Coronary artery (tissue), 2 donors: ENCODE results near the gene FXR2.

Source experiments
- DNase-seq: peaks from one replicate; pipeline ENCODE4 v3.0.0-alpha.2; 2017; ENCODE audit warnings: low spot score
- H3K27ac ChIP-seq, 2 donors: fragments of 200-600 bp; sonication (generic); one replicate each; pipeline ENCODE4 v1.5.1; 2016 to 2019
- H3K4me3 ChIP-seq: fragments of 200-600 bp; sonication (generic); 2 replicates; pipeline ENCODE4 v1.5.1; 2016; ENCODE audit warnings: mild to moderate bottlenecking, moderate library complexity
- TF ChIP-seq, protein P1 (sequence below): fragments of 200-600 bp; sonication (generic); IDR thresholded peaks from one replicate; pipeline ENCODE4 v1.5.1; 2019; ENCODE audit warnings: antibody characterized with exemption

FXR2 gene

GRCh38 chr17:7580604-7581575, 33.8 kb downstream of the FXR2 start:
- TF ChIP-seq, protein P1, sequence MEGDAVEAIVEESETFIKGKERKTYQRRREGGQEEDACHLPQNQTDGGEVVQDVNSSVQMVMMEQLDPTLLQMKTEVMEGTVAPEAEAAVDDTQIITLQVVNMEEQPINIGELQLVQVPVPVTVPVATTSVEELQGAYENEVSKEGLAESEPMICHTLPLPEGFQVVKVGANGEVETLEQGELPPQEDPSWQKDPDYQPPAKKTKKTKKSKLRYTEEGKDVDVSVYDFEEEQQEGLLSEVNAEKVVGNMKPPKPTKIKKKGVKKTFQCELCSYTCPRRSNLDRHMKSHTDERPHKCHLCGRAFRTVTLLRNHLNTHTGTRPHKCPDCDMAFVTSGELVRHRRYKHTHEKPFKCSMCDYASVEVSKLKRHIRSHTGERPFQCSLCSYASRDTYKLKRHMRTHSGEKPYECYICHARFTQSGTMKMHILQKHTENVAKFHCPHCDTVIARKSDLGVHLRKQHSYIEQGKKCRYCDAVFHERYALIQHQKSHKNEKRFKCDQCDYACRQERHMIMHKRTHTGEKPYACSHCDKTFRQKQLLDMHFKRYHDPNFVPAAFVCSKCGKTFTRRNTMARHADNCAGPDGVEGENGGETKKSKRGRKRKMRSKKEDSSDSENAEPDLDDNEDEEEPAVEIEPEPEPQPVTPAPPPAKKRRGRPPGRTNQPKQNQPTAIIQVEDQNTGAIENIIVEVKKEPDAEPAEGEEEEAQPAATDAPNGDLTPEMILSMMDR = no peak
- no peak for DNase-seq
- peak overlapping the region; percentile 87 to 97 for H3K27ac ChIP-seq
- peak overlapping the region; percentile 84 for H3K4me3 ChIP-seq

DNA sequence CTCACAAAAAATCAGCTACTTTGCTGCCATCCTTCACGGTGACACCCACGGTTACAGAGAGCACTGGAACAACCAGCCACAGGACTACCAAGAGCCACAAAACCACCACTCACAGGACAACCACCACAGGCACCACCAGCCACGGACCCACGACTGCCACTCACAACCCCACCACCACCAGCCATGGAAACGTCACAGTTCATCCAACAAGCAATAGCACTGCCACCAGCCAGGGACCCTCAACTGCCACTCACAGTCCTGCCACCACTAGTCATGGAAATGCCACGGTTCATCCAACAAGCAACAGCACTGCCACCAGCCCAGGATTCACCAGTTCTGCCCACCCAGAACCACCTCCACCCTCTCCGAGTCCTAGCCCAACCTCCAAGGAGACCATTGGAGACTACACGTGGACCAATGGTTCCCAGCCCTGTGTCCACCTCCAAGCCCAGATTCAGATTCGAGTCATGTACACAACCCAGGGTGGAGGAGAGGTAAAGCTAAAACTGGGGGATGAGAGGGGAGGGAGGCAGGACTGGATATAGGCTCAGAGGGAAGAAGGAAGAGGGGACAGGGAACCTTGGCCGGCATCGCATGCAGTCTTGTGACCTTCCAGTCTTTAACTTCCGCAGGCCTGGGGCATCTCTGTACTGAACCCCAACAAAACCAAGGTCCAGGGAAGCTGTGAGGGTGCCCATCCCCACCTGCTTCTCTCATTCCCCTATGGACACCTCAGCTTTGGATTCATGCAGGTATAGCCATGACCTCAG, 34.7 kb downstream of the FXR2 start:
- peak overlapping the region; percentile 84 for H3K4me3 ChIP-seq
- TF ChIP-seq, protein P1 = no peak
- DNase-seq = no peak
- H3K27ac ChIP-seq = peak overlapping the region; percentile 85 to 97

DNA sequence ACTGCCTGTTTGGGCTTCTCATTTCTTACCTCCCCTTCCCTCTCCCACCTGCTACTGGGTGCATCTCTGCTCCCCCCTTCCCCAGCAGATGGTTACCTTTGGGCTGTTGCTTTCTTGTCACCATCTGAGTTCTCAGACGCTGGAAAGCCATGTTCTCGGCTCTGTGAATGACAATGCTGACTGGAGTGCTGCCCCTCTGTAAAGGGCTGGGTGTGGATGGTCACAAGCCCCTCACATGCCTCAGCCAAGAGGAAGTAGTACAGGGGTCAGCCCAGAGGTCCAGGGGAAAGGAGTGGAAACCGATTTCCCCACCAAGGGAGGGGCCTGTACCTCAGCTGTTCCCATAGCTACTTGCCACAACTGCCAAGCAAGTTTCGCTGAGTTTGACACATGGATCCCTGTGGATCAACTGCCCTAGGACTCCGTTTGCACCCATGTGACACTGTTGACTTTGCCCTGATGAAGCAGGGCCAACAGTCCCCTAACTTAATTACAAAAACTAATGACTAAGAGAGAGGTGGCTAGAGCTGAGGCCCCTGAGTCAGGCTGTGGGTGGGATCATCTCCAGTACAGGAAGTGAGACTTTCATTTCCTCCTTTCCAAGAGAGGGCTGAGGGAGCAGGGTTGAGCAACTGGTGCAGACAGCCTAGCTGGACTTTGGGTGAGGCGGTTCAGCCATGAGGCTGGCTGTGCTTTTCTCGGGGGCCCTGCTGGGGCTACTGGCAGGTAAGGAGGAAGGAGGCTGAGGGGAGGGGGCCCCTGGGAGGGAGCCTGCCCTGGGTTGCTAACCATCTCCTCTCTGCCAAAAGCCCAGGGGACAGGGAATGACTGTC, 35.5 kb downstream of the FXR2 start, which contains the start of gene CD68:
Gene CD68 (plus strand): TSS at position 638 of the 833 bp plus-strand sequence. CDS start 40 bp downstream, at position 678.
- TF ChIP-seq, protein P1 = no peak
- no peak for DNase-seq
- peak within 1 kb of the TSS; percentile 85 to 97 for H3K27ac ChIP-seq
- H3K4me3 ChIP-seq = peak within 1 kb of the TSS; percentile 84

- no peak for DNase-seq
Observed at GRCh38 chr17:7577327-7578199, 37.1 kb downstream of the FXR2 start.

GRCh38 chr17:7576432-7576937, 38.2 kb downstream of the FXR2 start:
- TF ChIP-seq, protein P1 = no peak
- DNase-seq = no peak
- H3K27ac ChIP-seq = no peak overlapping the region
- no peak overlapping the region for H3K4me3 ChIP-seq

More at GRCh38 chr17:7577327-7578199, 37.1 kb downstream of the FXR2 start:
- peak overlapping the region; percentile 16 to 41 for H3K27ac ChIP-seq
- TF ChIP-seq, protein P1 = no peak
- no peak overlapping the region for H3K4me3 ChIP-seq
